ENCODE results near the gene C12orf76. TPM values are rescaled to one million over a fixed set of nuclear protein-coding genes. Genes with fewer than 3 reads are reported as not detected.

Gene C12orf76
- total RNA-seq, 1 donor = 7.6 TPM

GRCh38 chr12:110037315-110037714, 11.0 kb downstream of the C12orf76 start:
- Histone ChIP-seq H3K27ac (ENCODE audit: low read depth, low read length) (peak overlapping the region; percentile 98), H3K4me3 (ENCODE audit: insufficient read depth, low read length) (no peak overlapping the region), H3K4me2 (ENCODE audit: insufficient read depth, low read length) (no peak overlapping the region), H4K20me1 (ENCODE audit: insufficient read depth, low read length) (peaks cover 6% of the 10 kb centered on the region), H3K27me3 (ENCODE audit: insufficient read depth, low read length) (no peaks in the 10 kb centered on the region), H3K9me3 (ENCODE audit: low read depth, low read length) (no peaks in the 10 kb centered on the region), H3K4me1 (ENCODE audit: insufficient read depth, low read length) (peaks cover 23% of the 10 kb centered on the region), H3K36me3 (ENCODE audit: insufficient read depth, low read length) (peaks cover 81% of the 10 kb centered on the region), H3K79me2 (ENCODE audit: insufficient read depth, low read length) (peaks cover 41% of the 10 kb centered on the region), H2AFZ (ENCODE audit: low read length) (no peak overlapping the region)
- no peak for DNase-seq (ENCODE audit: insufficient read length, low spot score, missing footprints)
- TF ChIP-seq, protein P1, sequence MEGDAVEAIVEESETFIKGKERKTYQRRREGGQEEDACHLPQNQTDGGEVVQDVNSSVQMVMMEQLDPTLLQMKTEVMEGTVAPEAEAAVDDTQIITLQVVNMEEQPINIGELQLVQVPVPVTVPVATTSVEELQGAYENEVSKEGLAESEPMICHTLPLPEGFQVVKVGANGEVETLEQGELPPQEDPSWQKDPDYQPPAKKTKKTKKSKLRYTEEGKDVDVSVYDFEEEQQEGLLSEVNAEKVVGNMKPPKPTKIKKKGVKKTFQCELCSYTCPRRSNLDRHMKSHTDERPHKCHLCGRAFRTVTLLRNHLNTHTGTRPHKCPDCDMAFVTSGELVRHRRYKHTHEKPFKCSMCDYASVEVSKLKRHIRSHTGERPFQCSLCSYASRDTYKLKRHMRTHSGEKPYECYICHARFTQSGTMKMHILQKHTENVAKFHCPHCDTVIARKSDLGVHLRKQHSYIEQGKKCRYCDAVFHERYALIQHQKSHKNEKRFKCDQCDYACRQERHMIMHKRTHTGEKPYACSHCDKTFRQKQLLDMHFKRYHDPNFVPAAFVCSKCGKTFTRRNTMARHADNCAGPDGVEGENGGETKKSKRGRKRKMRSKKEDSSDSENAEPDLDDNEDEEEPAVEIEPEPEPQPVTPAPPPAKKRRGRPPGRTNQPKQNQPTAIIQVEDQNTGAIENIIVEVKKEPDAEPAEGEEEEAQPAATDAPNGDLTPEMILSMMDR (IDR thresholded peaks at IDR 0.05; ENCODE audit: extremely low read depth, low read depth, low read length) = no peak

GRCh38 chr12:110035534-110036104, 12.7 kb downstream of the C12orf76 start:
- no peak overlapping the region for H3K4me3 ChIP-seq (ENCODE audit: insufficient read depth, low read length)
- no peak overlapping the region for H2AFZ ChIP-seq (ENCODE audit: low read length)
- no peaks in the 10 kb centered on the region for H3K27me3 ChIP-seq (ENCODE audit: insufficient read depth, low read length)
- H3K36me3 ChIP-seq (ENCODE audit: insufficient read depth, low read length) = peaks cover 85% of the 10 kb centered on the region
- H3K4me1 ChIP-seq (ENCODE audit: insufficient read depth, low read length) = peaks cover 23% of the 10 kb centered on the region
- TF ChIP-seq, protein P1 (IDR thresholded peaks at IDR 0.05; ENCODE audit: extremely low read depth, low read depth, low read length) = no peak
- no peak overlapping the region for H3K27ac ChIP-seq (ENCODE audit: low read depth, low read length)
- peaks cover 30% of the 10 kb centered on the region for H3K79me2 ChIP-seq (ENCODE audit: insufficient read depth, low read length)
- no peaks in the 10 kb centered on the region for H3K9me3 ChIP-seq (ENCODE audit: low read depth, low read length)
- no peak overlapping the region for H3K4me2 ChIP-seq (ENCODE audit: insufficient read depth, low read length)
- H4K20me1 ChIP-seq (ENCODE audit: insufficient read depth, low read length) = peaks cover 6% of the 10 kb centered on the region
- DNase-seq (ENCODE audit: insufficient read length, low spot score, missing footprints) = no peak

GRCh38 chr12:110033888-110034287, 14.4 kb downstream of the C12orf76 start:
- H3K4me1 ChIP-seq (ENCODE audit: insufficient read depth, low read length) = peaks cover 13% of the 10 kb centered on the region
- no peaks in the 10 kb centered on the region for H3K9me3 ChIP-seq (ENCODE audit: low read depth, low read length)
- H3K27ac ChIP-seq (ENCODE audit: low read depth, low read length) = no peak overlapping the region
- H4K20me1 ChIP-seq (ENCODE audit: insufficient read depth, low read length) = no peaks in the 10 kb centered on the region
- no peak for DNase-seq (ENCODE audit: insufficient read length, low spot score, missing footprints)
- TF ChIP-seq, protein P1 (IDR thresholded peaks at IDR 0.05; ENCODE audit: extremely low read depth, low read depth, low read length) = no peak
- H2AFZ ChIP-seq (ENCODE audit: low read length) = no peak overlapping the region
- H3K4me2 ChIP-seq (ENCODE audit: insufficient read depth, low read length) = no peak overlapping the region
- no peaks in the 10 kb centered on the region for H3K27me3 ChIP-seq (ENCODE audit: insufficient read depth, low read length)
- H3K4me3 ChIP-seq (ENCODE audit: insufficient read depth, low read length) = no peak overlapping the region
- peaks cover 23% of the 10 kb centered on the region for H3K79me2 ChIP-seq (ENCODE audit: insufficient read depth, low read length)
- peaks cover 92% of the 10 kb centered on the region for H3K36me3 ChIP-seq (ENCODE audit: insufficient read depth, low read length)

DNA sequence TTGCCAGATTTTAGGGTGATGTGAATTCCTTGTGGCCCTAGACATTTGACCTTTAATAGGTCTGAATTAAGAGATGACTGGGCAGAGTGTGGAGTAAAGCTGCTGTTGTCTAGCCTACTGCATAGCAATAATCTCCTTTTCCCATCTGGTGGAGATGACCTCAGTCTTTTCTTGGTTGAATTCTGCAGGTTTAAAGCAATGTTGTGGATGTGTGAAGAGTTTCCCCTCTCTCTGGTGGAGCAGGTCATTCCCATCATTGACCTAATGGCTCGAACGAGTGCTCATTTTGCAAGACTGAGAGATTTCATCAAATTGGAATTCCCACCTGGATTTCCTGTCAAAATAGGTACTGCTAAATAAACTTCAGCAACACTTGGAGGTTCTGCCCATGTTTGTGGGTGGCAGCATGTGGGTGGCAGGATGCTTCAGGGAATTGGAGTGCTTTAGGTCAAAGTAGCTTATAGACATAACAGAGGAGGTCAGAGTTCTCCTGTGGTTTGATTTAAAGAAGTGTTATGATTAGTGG, 19.0 kb downstream of the C12orf76 start:
- no peak for DNase-seq (ENCODE audit: insufficient read length, low spot score, missing footprints)
- H2AFZ ChIP-seq (ENCODE audit: low read length) = no peak overlapping the region
- H3K36me3 ChIP-seq (ENCODE audit: insufficient read depth, low read length) = peaks cover 78% of the 10 kb centered on the region
- no peak overlapping the region for H3K27ac ChIP-seq (ENCODE audit: low read depth, low read length)
- no peaks in the 10 kb centered on the region for H3K27me3 ChIP-seq (ENCODE audit: insufficient read depth, low read length)
- H3K9me3 ChIP-seq (ENCODE audit: low read depth, low read length) = no peaks in the 10 kb centered on the region
- H3K4me3 ChIP-seq (ENCODE audit: insufficient read depth, low read length) = no peak overlapping the region
- TF ChIP-seq, protein P1 (IDR thresholded peaks at IDR 0.05; ENCODE audit: extremely low read depth, low read depth, low read length) = no peak
- H3K4me1 ChIP-seq (ENCODE audit: insufficient read depth, low read length) = peaks cover 13% of the 10 kb centered on the region
- H3K79me2 ChIP-seq (ENCODE audit: insufficient read depth, low read length) = peaks cover 10% of the 10 kb centered on the region
- peaks cover 4% of the 10 kb centered on the region for H4K20me1 ChIP-seq (ENCODE audit: insufficient read depth, low read length)
- no peak overlapping the region for H3K4me2 ChIP-seq (ENCODE audit: insufficient read depth, low read length)

Measured in osteoblast (primary cell).